IPS-NIHi7 (cell line): ENCODE measurements around the gene COBL.

ENCODE experiments used
- DNase-seq: peaks from one replicate; pipeline ENCODE4 v3.0.0; 2012; ENCODE audit warnings: mixed read lengths; ENCODE audit errors: extremely low spot score

The COBL gene

GRCh38 chr7:51121931-51122425 lies 194.6 kb downstream of the COBL start:
- no peak for DNase-seq

GRCh38 chr7:51121036-51121790 lies 195.4 kb downstream of the COBL start:
- DNase-seq = no peak

GRCh38 chr7:51118628-51119027 lies 198.0 kb downstream of the COBL start:
- DNase-seq = no peak

- DNase-seq = no peak
Observed at GRCh38 chr7:51114501-51114900, 202.1 kb downstream of the COBL start.

- DNase-seq = no peak
Observed at GRCh38 chr7:51113962-51114361, 202.6 kb downstream of the COBL start.

- DNase-seq = no peak
Observed at GRCh38 chr7:51113560-51113959, 203.0 kb downstream of the COBL start.

- no peak for DNase-seq
Observed at GRCh38 chr7:51111241-51111940, 205.2 kb downstream of the COBL start.

GRCh38 chr7:51108134-51108533 lies 208.5 kb downstream of the COBL start:
- no peak for DNase-seq

GRCh38 chr7:51104278-51104677 lies 212.3 kb downstream of the COBL start:
- DNase-seq = no peak

GRCh38 chr7:51103718-51104117 lies 212.9 kb downstream of the COBL start:
- DNase-seq = no peak

- DNase-seq = no peak
Observed at GRCh38 chr7:51102828-51103227, 213.8 kb downstream of the COBL start.

- no peak for DNase-seq
Observed at GRCh38 chr7:51101111-51101757, 215.4 kb downstream of the COBL start.

GRCh38 chr7:51090411-51090810 lies 226.2 kb downstream of the COBL start:
- DNase-seq = no peak

GRCh38 chr7:51085034-51085692 lies 231.4 kb downstream of the COBL start:
- no peak for DNase-seq

GRCh38 chr7:51084121-51084520 lies 232.5 kb downstream of the COBL start:
- no peak for DNase-seq

GRCh38 chr7:51082940-51083533 lies 233.6 kb downstream of the COBL start:
- DNase-seq = no peak

- no peak for DNase-seq
Observed at GRCh38 chr7:51082096-51082840, 234.3 kb downstream of the COBL start.

- no peak for DNase-seq
Observed at GRCh38 chr7:51081270-51081890, 235.2 kb downstream of the COBL start.

- DNase-seq = peak; percentile 78
Observed at GRCh38 chr7:51080622-51081269, 235.9 kb downstream of the COBL start.

GRCh38 chr7:51080216-51080615 lies 236.4 kb downstream of the COBL start:
- DNase-seq = no peak
